GM19372 (cell line): ENCODE measurements around the gene ALMS1.
"Not testable (repeated sequence)": the region's sequence is repeated elsewhere in the genome, so short reads cannot be mapped to it uniquely, and the experiment has no call there.

ENCODE experiments used
- ATAC-seq: cut with Tn5 transposase; IDR thresholded peaks from one replicate; pipeline ENCODE4 v1.9.1; 2021; ENCODE audit warnings: mild to moderate bottlenecking, low read depth, moderate library complexity; ENCODE audit not compliant: unreplicated experiment

Gene ALMS1

DNA sequence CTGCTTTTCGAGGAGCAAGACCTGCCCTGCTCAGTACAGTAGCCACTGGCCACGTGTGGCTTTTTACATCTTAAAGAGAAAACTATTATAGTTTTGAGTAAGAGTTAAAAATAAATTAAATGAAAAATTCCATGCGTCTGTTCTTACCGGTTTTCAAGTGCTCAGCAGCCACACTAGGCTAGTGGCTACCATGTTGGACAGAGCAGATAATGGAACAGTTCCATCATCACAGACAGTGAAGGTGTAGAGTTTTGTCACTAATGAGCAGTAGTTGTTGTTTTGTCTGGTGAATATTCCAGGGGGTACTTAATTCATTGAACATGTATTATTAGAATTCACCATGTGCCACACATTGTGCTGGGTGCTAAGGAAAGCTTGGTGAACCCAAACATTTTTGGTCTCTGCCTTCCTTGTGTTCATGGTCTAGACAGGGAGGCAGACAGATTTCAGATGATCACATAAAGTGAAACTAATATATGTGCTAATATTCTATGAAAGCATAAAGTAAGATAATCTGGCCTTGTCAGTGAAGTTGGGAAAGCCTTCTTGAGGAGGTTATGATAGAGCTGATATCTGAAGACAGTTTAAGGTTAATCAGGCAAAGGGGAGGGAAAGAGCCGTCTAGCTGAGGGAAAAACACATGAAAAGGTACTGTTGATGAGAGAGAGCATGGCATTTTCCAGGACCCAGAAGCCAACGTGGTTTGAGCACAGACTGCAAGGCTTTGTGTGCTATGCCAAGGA, 1.4 kb downstream of the ALMS1 start:
- ATAC-seq: no peak

GRCh38 chr2:73402386-73403103, 16.9 kb downstream of the ALMS1 start:
- ATAC-seq: no peak

DNA sequence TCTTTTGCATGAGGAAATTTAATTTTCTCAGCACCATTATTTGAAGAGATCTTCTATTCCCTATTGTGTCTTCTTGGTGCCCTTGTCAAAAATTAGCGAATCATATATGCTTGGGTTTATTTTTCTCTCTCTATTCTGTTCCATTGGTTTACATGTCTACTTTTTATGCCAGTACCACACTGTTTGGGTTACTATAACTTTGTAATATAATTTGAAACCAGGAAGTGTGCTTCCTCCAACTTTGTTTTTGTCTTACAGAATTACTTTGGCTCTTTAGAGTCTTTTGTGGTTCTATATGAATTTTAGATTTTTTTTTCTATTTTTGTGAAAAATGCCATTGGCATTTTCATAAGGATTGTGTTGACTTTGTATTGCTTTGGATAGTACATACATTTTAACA, 17.6 kb downstream of the ALMS1 start:
- no peak for ATAC-seq

- ATAC-seq: no peak
Measured at GRCh38 chr2:73404409-73404808, 18.8 kb downstream of the ALMS1 start.

DNA sequence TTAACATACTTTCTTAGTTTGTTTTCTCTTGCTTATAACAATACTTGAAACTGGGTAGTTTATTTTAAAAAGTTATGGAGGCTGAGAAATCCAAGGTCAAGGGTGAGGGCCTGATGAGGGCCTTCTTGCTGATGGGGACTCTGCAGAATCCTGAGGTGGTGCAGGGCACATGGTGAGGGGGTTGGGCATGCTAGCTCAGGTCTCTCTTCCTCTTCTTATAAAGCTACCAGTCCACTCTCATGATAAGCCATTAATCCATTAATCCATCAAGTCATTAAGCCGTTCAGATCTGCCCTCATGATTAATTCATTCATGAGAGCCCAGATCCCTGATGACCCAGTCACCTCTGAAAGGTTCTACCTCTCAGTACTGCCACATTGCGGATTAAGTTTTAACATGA, 21.4 kb downstream of the ALMS1 start:
- ATAC-seq: no peak

DNA sequence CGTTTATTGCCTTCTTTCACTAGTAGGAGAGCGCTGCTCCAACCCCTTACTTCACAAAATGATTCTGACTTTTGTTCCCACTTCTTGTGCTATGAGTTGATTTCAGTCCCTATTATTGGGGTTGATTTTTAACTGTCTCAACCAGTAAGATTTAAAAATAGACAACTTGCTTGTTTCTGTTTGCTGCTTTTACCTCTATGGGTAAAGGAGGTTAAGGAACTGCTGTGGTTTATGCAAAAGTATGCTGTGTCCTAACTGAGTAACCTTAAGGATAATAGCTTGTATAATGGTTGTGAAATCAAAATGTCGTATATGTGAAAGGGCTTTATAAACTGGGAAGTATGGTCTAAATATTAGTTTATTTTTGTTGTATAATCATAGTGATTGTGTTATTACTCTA, 22.6 kb downstream of the ALMS1 start:
- ATAC-seq: peak; percentile 81

DNA sequence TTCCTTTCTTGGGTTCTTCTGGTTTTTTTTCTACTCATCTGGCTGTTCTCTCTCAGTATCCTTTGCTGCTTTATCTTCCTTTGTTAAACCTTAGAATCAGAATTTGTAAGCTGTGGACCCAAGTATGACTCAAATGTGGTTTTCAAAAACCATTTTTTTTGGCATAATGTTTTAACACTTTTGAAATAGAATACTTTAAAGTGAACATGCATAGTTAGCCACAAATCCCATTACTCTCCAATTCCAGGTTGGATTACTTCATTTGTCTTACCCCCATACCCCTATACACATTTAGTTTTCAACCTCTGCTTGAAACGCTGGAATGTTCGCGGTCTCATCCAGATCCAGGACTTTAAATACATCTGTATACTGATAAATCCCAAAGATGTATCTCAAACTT, 29.1 kb downstream of the ALMS1 start:
- no peak for ATAC-seq

DNA sequence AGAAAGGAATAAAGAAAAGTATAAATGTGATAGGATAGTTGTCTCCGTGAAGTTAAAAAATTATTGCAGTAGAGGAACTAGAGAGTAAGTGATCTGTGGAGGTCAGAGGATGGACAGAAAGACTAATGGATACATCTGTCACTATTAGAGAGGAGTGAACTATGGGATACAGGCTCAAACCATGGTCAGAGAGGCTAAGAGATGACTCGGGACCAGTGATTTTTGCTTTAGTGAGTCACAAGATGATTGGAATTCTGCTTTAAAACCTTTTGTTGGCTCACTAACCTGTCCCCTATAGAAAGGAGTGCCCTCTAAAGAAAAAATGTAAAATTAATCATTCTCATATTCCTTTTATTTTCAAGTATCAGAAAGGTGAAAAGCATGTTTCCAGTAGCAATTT, 30.3 kb downstream of the ALMS1 start:
- no peak for ATAC-seq

GRCh38 chr2:73418343-73418742, 32.7 kb downstream of the ALMS1 start:
- ATAC-seq: no peak

DNA sequence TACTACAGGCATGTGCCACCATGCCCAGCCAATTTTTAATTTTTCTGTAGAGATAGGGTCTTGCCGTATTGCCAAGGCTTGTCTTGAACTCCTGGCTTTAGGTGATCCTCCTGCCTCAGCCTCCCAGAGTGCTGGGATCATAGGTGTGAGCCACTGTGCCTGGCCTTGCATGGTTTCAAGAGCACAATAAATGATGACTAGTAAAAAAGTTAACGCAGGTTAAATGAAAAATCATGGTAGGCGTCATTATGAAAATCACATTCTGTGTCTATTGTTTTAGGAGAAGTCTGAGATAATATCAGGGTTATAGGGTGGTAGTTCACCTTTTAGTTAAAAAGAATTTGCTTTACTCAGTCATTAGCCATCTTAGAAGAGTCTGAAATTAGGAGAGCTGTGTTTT, 38.3 kb downstream of the ALMS1 start:
- ATAC-seq: no peak

- no peak for ATAC-seq
Measured at GRCh38 chr2:73426176-73426575, 40.5 kb downstream of the ALMS1 start.

GRCh38 chr2:73436019-73436418, 50.4 kb downstream of the ALMS1 start:
- no peak for ATAC-seq

- ATAC-seq: no peak
Measured at GRCh38 chr2:73444202-73444601, 58.6 kb downstream of the ALMS1 start.

DNA sequence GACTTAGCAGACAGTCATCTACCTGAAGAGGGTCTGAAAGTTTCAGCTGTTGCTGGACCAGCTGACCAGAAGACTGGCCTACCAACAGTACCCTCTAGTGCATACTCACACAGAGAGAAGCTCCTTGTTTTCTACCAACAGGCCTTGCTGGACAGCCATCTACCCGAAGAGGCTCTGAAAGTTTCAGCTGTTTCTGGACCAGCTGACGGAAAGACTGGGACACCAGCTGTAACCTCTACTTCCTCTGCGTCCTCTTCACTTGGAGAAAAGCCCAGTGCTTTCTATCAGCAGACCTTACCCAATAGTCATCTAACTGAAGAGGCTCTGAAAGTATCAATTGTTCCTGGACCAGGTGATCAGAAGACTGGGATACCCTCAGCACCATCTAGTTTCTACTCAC, 63.2 kb downstream of the ALMS1 start:
- no peak for ATAC-seq

DNA sequence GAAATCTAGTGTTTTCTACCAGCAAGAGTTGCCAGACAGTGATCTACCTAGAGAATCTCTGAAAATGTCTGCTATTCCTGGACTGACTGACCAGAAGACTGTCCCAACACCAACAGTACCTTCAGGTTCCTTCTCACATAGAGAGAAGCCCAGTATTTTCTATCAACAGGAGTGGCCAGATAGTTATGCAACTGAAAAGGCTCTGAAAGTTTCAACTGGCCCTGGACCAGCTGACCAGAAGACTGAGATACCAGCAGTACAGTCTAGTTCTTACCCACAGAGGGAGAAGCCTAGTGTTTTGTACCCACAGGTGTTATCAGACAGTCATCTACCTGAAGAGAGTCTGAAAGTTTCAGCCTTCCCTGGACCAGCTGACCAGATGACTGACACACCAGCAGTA, 63.8 kb downstream of the ALMS1 start:
- no peak for ATAC-seq

DNA sequence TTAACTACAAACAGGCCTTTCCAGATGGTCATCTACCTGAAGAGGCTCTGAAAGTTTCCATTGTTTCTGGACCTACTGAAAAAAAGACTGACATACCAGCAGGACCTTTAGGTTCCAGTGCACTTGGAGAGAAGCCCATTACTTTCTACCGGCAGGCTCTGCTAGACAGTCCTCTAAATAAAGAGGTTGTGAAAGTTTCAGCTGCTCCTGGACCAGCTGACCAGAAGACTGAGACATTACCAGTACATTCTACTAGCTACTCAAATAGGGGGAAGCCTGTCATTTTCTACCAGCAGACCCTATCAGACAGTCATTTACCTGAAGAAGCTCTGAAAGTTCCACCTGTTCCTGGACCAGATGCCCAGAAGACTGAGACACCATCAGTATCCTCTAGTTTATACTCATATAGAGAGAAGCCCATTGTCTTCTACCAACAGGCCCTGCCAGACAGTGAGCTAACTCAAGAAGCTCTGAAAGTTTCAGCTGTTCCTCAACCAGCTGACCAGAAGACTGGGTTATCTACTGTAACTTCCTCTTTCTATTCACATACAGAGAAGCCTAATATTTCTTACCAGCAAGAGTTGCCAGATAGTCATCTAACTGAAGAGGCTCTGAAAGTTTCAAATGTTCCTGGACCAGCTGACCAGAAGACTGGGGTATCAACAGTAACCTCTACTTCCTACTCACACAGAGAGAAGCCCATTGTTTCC, 65.8 kb downstream of the ALMS1 start:
- ATAC-seq: peak; percentile 95

DNA sequence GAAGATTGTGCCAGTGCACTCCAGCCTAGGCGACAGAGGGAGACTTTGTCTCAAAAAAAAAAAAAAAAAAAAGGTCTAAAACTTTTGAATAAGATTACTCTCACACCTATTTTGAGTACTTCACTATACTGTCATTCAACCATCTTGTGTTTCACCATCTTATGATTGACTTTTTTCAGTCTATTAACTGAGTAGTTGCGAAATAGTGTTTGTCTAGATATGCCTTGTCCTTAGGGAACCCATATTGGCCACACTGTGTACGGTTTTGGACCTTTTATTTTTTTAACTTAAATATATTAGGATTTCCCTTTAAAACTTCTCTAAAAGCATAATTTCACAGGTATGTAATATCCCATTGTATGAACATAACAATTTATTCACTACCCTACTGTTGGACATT, 72.3 kb downstream of the ALMS1 start:
- no peak for ATAC-seq

- ATAC-seq: not testable (repeated sequence)
Measured at GRCh38 chr2:73462388-73462787, 76.8 kb downstream of the ALMS1 start.

DNA sequence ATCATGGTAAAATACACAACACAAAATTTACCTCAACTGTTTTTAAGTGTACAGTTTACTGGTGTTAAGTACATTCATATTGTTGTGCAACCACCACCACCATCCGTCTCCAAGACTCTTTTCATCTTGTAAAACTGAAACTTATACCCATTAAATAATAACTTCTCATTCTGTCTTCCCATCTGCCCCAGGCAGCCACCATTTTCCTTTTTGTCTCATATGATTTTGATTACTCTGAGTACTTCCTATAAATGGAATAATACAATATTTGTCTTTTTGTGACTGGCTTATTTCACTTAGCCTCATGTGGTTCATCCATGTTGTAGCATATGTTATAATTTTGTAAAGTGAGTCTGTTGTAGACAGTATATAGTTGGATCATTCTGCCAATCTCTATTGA, 82.7 kb downstream of the ALMS1 start:
- no peak for ATAC-seq

- not testable (repeated sequence) for ATAC-seq
Measured at GRCh38 chr2:73483874-73484273, 98.2 kb downstream of the ALMS1 start.

DNA sequence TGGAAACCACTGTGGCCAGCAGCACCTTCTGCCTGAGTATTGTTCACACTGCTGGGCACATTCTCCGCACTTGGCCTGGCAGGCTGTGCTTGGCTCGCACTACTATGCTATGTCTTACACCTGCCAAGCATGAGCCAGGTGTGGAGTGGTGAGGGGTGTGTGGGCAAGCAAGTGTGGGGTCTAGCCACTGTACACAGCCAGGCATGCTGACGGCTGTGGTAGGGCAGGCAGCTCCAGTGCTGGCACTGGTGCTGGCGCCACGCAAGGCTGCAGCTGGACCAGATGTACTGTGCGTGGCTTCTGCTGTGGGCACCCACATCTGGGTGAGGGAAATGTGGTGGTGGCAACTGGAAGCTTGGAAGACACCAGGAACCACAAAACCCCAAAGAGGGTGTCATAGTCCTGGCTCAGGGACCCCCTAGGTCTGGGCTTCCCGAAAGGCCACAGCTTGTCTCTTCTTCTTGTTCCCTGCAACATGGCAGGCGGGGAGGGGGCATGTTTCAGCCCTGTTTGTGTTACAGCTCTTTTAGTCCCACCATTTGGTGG, 101.5 kb downstream of the ALMS1 start:
- no peak for ATAC-seq
